Measurements from ENCODE around the gene BPIFB1.
A peak's percentile ranks its signal among the peaks of the same experiment; 100 is the strongest.

BPIFB1 gene, protein sequence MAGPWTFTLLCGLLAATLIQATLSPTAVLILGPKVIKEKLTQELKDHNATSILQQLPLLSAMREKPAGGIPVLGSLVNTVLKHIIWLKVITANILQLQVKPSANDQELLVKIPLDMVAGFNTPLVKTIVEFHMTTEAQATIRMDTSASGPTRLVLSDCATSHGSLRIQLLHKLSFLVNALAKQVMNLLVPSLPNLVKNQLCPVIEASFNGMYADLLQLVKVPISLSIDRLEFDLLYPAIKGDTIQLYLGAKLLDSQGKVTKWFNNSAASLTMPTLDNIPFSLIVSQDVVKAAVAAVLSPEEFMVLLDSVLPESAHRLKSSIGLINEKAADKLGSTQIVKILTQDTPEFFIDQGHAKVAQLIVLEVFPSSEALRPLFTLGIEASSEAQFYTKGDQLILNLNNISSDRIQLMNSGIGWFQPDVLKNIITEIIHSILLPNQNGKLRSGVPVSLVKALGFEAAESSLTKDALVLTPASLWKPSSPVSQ

DNA sequence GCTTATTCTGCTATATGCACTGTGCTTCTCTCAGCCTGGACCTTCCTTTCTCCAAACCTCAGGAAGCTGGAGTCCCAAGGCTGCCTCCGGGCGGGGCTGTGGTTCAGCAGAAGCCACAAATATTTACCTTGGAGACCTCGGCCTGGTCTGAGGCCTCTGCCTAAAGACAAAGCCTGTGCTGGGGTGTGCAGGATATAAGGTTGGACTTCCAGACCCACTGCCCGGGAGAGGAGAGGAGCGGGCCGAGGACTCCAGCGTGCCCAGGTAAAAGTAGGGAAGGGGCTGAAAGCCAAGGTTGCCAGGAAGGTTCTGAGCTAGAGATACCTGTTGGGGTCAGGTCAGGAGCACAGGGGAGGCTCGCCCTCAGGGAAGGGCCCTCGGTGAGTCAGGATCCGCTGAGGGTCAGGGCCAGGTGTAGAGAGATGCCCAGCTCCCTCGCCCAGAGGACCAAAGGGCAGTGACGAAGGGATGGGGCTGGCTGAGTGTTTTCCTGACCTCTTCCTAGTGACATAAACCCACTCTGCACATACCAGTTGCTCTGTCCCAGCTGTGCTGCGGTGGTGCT is at the start of gene BPIFB1:
Gene BPIFB1, plus strand, starts transcription at position 224 of the 565 bp plus-strand sequence. CDS start 2,860 bp downstream, outside the sequence.
- DNase-seq = no peak

DNA sequence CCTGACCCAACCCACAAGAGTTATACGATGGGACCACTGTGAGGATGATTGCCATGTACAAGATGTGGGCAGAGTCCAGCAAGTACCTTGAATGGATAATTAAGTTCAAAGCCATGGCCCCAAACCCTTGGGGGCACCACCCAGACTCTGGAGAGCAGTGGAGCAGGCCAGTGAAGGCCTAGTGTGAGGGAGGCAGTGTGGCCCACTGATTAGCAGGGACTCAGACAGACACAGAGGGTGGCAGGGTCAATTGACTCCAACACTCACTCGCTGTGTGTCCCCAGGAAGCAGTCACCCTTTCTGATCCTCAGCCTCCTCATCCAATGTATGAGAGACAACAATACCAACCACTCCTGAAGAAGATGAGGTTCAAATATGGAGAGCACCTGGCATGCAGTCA is 49.0 kb upstream of the BPIFB1 start:
- no peak for DNase-seq

DNA sequence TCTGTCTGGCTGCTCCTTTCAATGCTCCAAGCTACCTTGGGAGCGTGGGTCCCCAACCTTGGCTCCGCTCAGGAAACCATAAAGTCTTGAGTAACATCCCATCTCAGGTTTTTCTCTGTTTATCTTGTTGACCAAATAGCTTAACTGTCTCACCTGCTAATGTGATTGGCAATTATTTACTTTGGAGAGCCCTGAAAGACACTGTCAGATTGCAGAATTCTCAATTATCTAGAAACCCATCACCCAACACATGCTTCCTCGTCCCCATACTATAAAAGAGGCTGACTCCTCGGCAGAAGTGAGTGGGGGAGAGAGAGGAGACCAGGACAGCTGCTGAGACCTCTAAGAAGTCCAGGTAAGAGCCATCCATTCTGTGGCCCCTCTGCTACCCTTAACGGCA is 47.3 kb upstream of the BPIFB1 start, which contains the start of gene BPIFA1:
Gene BPIFA1, plus strand, starts transcription at position 301 of the 400 bp plus-strand sequence. CDS start 1,716 bp downstream, outside the sequence.
- no peak for DNase-seq

DNA sequence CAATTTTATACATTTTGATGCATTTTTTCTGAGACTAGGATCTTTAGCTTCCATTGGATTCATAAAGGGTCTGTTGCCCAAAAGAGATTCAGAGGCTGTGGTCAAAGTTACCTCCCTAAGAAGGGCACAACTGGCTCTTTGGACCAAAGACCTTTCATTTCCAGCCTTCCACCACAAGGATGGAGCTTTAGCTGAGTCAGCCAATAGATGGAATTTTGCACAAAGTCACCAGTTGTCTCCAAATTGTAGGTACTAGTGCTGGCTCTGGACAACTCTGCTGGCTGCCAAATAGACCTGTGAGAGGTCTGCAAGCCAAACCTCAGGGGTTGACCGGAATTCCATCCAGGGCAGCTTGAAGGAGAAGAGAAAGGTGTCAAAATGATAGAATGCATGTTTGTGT is 46.7 kb upstream of the BPIFB1 start:
- no peak for DNase-seq

DNA sequence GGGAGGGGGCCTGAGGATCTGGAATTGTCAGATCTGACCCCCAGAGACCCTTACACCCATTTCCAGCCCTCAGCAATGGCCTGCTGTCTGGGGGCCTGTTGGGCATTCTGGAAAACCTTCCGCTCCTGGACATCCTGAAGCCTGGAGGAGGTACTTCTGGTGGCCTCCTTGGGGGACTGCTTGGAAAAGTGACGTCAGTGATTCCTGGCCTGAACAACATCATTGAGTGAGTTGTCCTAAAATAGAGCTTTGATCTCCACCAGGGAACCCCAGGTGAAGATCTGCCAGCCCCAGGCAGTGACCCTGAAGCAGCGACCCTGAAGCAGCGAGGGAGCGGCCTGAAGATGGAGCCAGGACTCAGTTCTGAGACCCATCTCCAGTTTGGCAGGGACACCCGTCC is 45.0 kb upstream of the BPIFB1 start:
- DNase-seq = no peak

DNA sequence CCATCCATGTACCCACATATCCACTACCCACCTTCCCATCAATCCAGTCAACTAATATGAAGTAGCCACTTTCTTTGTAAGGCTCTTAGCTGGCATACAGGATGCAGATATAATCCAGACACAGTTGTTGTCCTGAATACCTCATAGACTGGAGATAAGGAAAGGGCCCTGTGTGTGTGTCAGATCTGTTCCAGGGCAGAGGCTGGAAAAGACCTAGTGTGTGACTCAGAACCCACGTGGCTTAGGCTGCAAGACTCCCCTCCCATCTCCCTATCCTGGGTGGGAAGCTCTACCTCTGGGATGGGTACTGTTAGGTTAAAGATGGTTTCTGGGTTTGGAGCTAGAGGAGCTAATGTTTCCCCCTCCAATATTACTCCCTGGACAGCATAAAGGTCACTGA is 43.6 kb upstream of the BPIFB1 start:
- DNase-seq = no peak

DNA sequence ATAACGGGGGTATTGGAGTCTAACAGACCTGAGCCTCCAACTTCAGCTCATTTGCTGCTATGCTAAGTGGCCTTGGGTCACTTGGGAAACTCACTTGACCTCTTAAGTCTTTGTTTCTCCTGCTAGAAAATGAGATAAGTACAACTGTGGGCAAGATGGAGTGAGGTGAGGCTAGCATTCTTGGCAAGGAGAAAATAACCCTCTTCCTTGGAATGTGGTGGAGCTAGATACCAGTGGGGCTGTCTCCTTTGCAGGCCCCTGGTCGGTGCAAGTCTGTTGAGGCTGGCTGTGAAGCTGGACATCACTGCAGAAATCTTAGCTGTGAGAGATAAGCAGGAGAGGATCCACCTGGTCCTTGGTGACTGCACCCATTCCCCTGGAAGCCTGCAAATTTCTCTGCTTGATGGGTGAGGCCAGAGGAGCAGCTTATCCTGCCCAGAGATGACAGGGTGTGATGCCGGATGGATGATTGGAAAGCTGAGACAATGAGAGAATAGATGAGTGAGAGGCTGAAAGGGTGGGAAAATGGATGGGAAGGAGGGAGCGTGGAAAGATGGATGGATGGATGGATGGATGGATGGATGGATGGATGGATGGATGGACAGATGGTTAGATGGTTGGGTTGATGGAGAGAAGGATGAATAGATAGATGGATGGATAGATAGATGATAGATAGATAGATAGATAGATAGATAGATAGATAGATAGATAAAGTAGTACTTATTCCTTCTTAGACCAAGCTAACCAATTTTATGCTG is 42.9 kb upstream of the BPIFB1 start:
- no peak for DNase-seq

DNA sequence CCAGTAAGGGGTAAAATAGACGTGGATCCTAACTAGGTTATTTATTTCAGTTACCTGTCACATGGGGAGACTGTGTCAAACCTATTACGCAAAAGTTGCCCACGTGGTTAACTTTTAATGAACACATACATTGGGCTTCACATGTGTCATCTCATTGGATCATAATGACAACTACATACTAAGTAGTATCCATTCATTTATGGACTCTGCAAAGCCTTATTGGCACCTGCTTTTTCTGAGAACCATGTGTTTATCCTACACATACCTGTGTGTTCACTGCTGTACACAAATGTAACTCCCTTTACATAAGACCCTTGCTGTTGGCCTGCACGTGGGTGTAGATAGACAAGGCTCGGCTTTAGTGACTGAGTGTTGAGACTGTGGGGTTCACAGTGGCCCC is 42.1 kb upstream of the BPIFB1 start:
- no peak for DNase-seq

DNA sequence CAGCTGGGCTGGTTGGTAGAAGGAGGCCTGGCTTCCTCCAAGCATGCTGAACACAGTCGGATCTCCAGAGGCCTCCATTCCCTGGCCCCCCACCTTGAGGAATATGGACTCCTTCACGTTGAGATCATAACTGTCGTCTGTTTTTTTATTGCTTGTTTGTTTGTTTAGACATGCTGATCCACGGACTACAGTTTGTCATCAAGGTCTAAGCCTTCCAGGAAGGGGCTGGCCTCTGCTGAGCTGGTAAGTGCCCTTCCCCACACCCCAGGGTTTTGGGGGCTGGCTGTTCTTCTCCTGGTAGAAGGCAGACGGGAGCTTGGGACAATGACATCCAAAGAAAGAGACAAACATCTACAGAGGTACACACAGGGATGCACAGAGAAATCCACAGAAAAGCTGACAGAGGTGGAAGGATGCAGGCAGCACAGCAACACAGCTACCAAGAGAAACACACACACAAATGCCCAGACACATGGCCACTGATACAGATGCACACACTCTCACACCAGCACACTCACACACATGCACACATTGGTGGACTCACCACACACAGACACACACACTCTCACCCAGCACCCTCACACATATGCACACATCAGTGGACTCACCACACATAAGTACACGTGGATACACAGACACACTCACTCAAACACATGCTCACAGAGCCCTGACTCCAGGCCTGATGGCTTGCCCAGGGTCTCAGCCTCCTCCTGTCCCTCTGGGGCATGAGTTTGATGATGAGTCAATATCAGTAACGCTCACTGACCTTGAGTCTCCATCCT is 40.5 kb upstream of the BPIFB1 start:
- DNase-seq = no peak

DNA sequence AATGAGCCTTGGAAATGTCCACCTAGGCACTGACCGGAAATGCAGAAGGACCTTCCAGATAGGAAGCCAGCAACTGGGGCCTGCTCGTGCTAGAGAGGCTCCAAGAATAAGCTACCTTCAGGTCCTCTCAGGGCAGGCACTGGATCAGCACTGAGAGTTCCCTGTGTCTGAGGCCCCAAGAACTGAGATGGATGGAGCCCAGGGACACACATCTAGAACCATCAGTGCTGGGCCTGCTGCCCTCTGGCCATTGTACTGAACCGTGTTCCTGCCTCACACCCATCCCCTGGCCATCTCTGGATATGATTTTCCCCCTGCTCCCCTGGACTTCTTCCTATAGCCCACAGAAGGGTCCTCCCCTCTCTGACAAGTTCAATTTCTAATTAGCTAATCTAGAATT is 36.9 kb upstream of the BPIFB1 start:
- DNase-seq = no peak

DNA sequence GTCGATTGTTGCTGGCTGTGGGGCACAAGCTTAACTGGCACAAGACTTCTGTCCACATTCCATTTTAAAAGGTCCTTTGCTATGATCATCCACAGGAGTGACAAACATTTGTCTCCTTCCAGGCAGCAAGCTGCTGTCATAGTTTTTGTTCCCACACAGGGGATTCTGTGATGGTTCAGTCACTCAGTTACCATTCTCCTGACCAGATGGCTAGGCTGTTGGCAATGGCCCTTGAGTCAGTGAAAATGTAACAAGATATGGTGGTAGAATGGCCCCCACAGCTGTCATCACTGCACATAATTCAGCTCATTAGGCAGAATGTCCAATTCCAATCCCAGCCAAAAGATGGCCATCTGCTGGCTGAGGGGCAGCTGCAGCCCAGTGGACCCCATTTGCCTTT is 33.6 kb upstream of the BPIFB1 start:
- DNase-seq = no peak

DNA sequence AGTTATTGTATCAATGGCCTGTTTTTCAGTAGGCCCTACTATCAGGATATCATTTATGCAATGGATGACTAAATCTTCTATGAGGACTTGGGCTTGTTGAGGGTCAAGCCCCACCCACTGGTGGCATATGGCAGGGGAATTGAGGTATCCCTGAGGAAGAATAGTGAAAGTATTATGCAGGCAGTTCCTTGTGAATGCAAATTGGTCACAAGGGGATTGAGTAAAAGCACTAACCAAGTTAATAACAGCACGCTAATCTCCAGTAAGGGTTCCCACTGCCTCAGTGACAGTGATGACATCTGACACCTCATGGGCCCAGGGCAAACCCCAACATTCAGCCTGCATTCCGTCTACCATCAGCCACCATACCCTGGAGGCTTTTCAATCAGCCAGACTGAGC is 32.3 kb upstream of the BPIFB1 start:
- no peak for DNase-seq

DNA sequence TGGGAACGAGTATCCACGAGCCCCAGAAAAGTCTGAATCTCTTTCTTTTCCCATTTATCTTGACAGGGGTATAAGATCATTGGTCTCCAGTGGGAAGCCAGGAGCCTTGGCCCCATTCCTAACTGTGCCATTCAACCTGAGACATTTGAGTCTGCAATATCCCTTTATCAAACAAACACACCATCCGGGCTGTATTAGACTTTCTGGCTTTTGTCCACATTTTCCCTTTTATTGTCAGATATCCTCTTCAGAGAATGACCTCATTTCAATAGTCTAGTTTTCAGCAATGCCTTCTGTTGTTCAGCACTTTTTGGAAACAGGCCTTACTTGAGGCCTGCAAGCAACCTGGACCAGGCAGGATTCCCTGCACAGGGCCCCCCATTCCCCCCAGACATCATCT is 31.5 kb upstream of the BPIFB1 start:
- no peak for DNase-seq

DNA sequence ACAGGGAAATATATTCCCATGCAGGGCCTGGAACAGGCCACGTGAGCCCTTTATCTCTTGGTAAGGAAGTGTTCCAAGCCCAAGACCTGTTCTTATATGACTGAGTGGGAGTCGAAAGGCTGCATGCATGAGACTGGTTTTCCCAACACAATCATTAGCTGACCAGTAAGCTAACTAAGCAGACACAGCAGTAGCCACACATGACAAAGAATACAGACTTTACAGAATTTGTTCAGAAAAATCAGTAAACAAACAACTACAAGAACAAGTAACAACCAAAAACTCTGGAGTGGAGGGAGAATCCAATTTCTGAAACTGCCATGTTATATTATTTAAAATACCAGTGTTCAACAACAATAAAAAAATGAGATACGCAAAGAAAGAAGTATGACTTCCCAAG is 30.6 kb upstream of the BPIFB1 start:
- no peak for DNase-seq

DNA sequence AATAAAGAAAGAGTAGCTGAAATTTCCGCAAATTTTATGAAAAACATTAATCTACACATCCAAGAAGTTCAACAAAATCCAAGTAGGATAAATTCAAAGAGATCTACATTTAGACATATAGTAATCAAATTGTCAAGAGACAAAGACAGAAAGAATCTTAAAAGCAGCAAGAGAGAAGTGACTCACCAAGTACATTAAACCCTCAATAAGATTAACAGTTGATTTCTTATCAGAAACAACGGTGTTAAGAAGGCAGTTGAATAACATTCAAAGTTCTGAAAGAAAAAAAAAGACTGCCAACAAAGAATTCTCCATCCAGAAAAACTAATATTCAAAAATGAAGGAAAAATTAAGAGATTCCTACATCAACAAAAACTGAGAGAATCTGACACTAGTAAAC is 28.0 kb upstream of the BPIFB1 start:
- DNase-seq = no peak

DNA sequence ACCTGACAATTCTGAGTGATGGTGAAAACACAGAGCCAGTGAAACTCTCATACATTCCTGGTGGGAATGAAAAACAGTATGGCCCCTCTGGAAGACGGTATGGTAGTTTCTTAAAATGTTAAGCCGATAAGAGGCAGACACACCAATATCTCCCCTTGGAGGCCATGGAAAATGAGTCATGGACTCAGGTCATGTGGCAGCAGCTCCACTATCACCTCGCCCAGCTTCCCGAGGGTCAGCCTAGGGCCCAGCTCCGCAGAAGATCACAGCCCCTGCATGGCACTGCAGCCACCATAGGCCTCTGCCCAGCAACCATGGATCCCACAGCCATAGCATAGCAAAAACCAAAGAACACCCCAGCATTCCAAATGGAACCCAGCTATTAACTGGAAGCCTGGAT is 25.8 kb upstream of the BPIFB1 start:
- DNase-seq = no peak

DNA sequence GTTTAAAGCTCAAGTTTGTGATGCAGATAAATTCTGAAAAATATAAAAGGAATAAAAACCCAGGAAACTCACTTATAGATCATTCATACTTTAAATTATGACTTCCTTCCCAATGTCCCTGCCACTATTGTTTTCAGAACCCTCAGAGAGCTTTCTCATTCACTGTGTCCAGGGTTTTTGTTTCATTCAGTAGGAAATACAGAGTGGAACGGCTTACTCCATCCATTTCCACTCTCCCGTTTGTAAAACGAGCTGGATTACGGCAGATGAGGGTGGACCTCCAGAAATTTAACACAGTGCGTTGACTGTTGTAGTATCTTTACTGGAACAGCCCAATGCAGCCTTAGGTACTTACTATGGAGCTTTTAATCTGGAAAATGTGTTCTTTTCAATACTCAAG is 23.6 kb upstream of the BPIFB1 start:
- no peak for DNase-seq

DNA sequence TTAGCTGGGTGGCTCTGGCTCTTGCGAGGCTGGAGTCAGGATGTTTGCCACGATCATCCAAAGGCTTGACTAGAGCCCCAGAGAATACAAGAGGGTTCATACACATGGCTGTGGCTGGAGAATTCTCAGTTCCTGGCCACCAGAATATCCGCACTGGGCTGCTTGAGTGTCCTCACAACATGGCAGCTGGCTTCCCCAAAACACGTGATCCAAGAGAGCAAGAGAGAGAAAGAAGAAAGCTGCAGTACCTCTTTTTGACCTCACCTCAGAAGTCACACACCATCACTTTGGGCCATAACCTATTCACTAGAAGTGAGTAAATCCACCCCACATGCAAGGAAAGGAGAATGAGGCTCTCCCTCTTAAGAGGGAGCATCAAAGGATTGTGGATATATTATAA is 21.5 kb upstream of the BPIFB1 start:
- DNase-seq = no peak

DNA sequence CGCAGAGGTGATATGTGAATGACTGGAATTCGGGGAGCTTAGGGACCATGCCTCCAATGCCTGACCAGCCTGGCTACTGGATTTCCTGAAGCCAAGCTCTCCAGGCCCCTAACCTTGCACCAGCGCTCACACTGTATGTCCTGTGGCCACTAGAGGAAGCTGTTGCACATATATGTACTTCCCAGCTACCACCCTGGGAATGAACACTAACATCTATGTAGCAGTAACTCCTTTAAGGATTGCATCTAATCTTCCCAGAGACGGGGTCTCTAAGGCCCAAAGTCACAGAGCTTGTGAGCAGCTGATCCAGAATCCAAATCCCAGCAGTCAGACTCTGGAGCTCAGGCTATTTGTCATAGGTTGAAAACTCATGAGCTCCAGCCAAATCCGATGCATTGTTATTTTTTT is 20.4 kb upstream of the BPIFB1 start:
- DNase-seq = peak in 1 of 2 donors; percentile 4

DNA sequence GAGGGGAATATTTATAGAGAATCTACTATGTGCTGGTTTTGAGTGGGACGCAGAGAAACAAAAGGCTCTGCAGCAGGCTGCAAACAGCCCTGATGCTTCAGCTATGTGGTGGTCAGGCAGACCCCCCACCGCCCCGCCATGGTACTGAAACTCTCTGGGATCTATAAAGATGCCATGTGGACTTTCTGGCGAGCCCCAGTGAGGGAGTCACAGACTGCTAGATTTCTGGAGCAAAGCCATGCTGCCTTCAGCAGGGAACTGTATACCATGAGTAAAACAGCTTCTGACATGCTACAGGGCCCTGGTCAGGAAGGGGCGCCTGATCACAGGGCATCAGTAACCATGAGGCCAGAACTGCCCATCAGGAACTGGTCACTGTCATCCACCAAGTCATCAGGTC is 19.2 kb upstream of the BPIFB1 start:
- no peak for DNase-seq

DNA sequence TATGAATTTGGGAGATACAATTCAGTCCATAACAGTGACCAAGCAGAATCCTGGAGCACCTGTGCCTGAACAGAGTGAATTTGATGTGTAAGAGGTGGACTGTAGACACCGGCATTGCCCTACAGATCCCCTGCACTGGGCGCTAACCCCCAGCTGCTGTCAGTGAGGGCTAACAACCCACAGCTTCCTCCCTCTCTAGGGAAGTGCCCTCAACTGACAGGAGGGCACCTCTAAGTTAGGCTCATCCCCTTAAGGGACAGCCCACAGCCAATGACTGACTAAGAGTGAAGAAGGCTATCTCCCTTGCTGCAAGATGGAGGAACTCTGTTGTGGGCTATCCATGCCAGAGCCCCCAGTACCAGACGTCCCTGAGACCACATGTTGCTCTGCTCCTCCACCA is 15.3 kb upstream of the BPIFB1 start:
- no peak for DNase-seq

DNA sequence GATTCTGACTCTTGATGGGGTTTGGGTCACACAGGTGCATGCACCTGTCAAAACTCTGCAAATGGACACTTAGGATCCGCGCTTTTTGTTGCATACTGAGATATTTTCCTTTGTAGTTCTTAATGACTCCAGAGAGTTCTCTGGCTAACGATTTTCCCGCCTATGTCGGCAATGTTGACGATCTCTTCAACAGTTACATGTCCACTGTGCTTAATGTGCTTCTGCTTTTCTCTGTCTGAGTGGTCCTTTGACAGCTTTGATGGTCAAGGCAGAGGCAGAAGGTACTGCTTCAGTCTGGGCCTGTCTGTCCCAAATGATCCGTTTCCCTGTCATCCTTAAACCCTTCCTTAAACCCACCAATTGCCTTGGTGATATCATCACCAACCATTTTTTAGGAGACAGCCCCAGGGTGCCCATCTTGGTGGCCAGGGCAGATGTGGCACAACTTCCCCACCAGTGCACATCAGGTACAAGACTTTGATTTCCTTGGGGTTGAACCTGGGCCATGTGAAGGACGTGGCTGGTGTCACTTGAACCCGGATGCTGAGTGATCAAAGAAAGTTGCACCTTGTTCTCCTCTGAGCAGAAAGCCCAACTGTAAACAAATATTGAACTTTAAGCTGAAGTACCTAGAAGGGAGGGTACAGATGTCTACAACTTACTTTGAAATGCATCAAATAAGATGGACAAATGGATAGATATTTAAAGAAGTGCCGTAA is 10.7 kb upstream of the BPIFB1 start:
- DNase-seq = no peak
